GM12878 (cell line): Measurements from ENCODE around the gene SLC26A1. TPM values are rescaled to one million over a fixed set of nuclear protein-coding genes. Genes with fewer than 3 reads are reported as not detected.

Source experiments
- ATAC-seq: fragments of 200-7000 bp; cut with Tn5 transposase; 3 replicates; pipeline ENCODE4 v1.9.1; 2020; ENCODE audit warnings: mild to moderate bottlenecking, moderate library complexity
- BruUV-seq: library from RNA; stranded (reverse); fragments of 400-500 nt; replicated peaks from 2 replicates; lab custom pipeline; 2021; lab: Mats Ljungman, UMichigan
- CTCF ChIA-PET: fragments of 300-600 bp; sonication (Branson Sonifier 250); formaldehyde crosslinking; extraction: SDS; loops from one replicate; lab custom pipeline; 2021; ENCODE audit warnings: inconsistent platforms; lab: Yijun Ruan, JAX
- POLR2A ChIA-PET: fragments of 350-600 bp; formaldehyde crosslinking; extraction: SDS; loops from one replicate; lab custom pipeline; 2021; ENCODE audit warnings: inconsistent platforms; lab: Charles Lee
- RAD21 ChIA-PET: fragments of 300-600 bp; sonication (Branson Sonifier 250); formaldehyde crosslinking; loops from one replicate; lab custom pipeline; 2023; ENCODE audit warnings: antibody characterized with exemption; ENCODE audit not compliant: unreplicated experiment; lab: Charles Lee
- SMC1A ChIA-PET: fragments of 300-600 bp; sonication (Branson Sonifier 250); formaldehyde crosslinking; loops from one replicate; lab custom pipeline; 2023; ENCODE audit not compliant: unreplicated experiment, uncharacterized antibody; lab: Charles Lee
- DNase-seq: peaks from one replicate; pipeline ENCODE4 v3.0.0-alpha.2; 2011; ENCODE audit warnings: low read depth, low spot score
- FAIRE-seq: peaks from 3 replicates; lab custom pipeline; 2011; peaks lifted over from hg19 to GRCh38; lab: Jason Lieb, UNC
- H2AFZ ChIP-seq: 2 replicates; pipeline ENCODE4 v1.6.0; 2011; ENCODE audit warnings: low read depth, low read length, control low read depth; ENCODE audit not compliant: control insufficient read depth
- H3K27ac ChIP-seq: 2 replicates; pipeline ENCODE4 v1.5.1; 2011; ENCODE audit warnings: control low read depth; ENCODE audit not compliant: control insufficient read depth, insufficient read depth
- H3K27me3 ChIP-seq, 2 experiments: replicated peaks in 1 of 2; 2 replicates each; pipeline versions ENCODE4 v1.6.0 to v1.6.1; 2011; ENCODE audit warnings: low read length in 1 of 2; ENCODE audit not compliant: control insufficient read depth in 2 of 2, insufficient read depth in 2 of 2
- H3K36me3 ChIP-seq, 2 experiments: 2 replicates each; pipeline ENCODE4 v1.5.1; 2011; ENCODE audit warnings: low read length in 1 of 2; ENCODE audit not compliant: control insufficient read depth in 2 of 2, insufficient read depth in 2 of 2
- H3K4me1 ChIP-seq: 2 replicates; pipeline ENCODE4 v1.6.1; 2011; ENCODE audit warnings: mild to moderate bottlenecking, low read length, moderate library complexity, mixed read lengths; ENCODE audit not compliant: control insufficient read depth, insufficient read depth
- H3K4me2 ChIP-seq: 2 replicates; pipeline ENCODE4 v1.6.0; 2011; ENCODE audit warnings: control low read depth; ENCODE audit not compliant: control insufficient read depth, insufficient read depth
- H3K4me3 ChIP-seq: fragments of 200-600 bp; sonication (generic); 2 replicates; pipeline ENCODE4 v1.5.1; 2016
- H3K79me2 ChIP-seq: 2 replicates; pipeline ENCODE4 v1.6.0; 2011; ENCODE audit warnings: low read length; ENCODE audit not compliant: control insufficient read depth, insufficient read depth
- H3K9ac ChIP-seq: 2 replicates; pipeline ENCODE4 v1.8.0; 2011; ENCODE audit warnings: low read length, control low read depth, mixed read lengths; ENCODE audit not compliant: control insufficient read depth, insufficient read depth
- H3K9me3 ChIP-seq: replicated peaks from 3 replicates; pipeline ENCODE4 v1.5.1; 2011; ENCODE audit warnings: mild to moderate bottlenecking, low read length; ENCODE audit not compliant: control insufficient read depth, insufficient read depth
- H4K20me1 ChIP-seq: 2 replicates; pipeline ENCODE4 v1.6.0; 2011; ENCODE audit not compliant: control insufficient read depth, insufficient read depth
- BACH1 ChIP-seq: fragments of 450-650 bp; IDR thresholded peaks from 2 replicates; pipeline ENCODE4 v1.6.1; 2017; ENCODE audit warnings: mild to moderate bottlenecking, borderline replicate concordance
- BCL11A ChIP-seq: IDR thresholded peaks from 2 replicates; pipeline ENCODE4 v1.6.1; 2011; ENCODE audit warnings: low read depth, low read length
- CREB1 ChIP-seq: IDR thresholded peaks from 2 replicates; pipeline ENCODE4 v1.6.1; 2012; ENCODE audit warnings: low read depth, mild to moderate bottlenecking, inconsistent platforms
- EGR1 ChIP-seq, 2 experiments: IDR thresholded peaks; 1 replicate in 1 of 2; 2 replicates in 1 of 2; pipeline ENCODE4 v1.6.1; 2011 to 2012; ENCODE audit warnings: low read depth in 2 of 2, low read length in 2 of 2, borderline replicate concordance in 1 of 2, mild to moderate bottlenecking in 1 of 2, moderate library complexity in 1 of 2
- LARP7 ChIP-seq: fragments of 450-650 bp; IDR thresholded peaks from 2 replicates; pipeline ENCODE4 v1.6.1; 2017; ENCODE audit warnings: mild to moderate bottlenecking
- MTA3 ChIP-seq: IDR thresholded peaks from 2 replicates; pipeline ENCODE4 v1.6.1; 2012; ENCODE audit warnings: low read length, inconsistent platforms, borderline replicate concordance
- MYB ChIP-seq: fragments of 150-350 bp; IDR thresholded peaks from 2 replicates; pipeline ENCODE4 v1.6.1; 2014; ENCODE audit warnings: mild to moderate bottlenecking, low read depth, low read length, borderline replicate concordance
- PKNOX1 ChIP-seq: fragments of 450-650 bp; IDR thresholded peaks from 2 replicates; pipeline ENCODE4 v1.6.1; 2016; ENCODE audit warnings: mild to moderate bottlenecking
- RBBP5 ChIP-seq: fragments of 200-600 bp; sonication (generic); conservative IDR thresholded peaks from 2 replicates; pipeline ENCODE4 v1.6.1; 2016
- SIX5 ChIP-seq: IDR thresholded peaks from 2 replicates; pipeline ENCODE4 v1.6.1; 2011; ENCODE audit warnings: mild to moderate bottlenecking, low read depth, low read length, moderate library complexity; ENCODE audit not compliant: severe bottlenecking
- SRF ChIP-seq, 2 experiments: IDR thresholded peaks; 2 replicates each; pipeline ENCODE4 v1.6.1; 2011; ENCODE audit warnings: low read depth in 2 of 2, low read length in 2 of 2, mild to moderate bottlenecking in 1 of 2, moderate library complexity in 1 of 2
- SUPT20H ChIP-seq: IDR thresholded peaks from 2 replicates; pipeline ENCODE4 v1.6.1; 2011; ENCODE audit warnings: low read depth, mild to moderate bottlenecking, low read length, moderate library complexity, borderline replicate concordance; ENCODE audit not compliant: control insufficient read depth
- ZBED1 ChIP-seq: IDR thresholded peaks from 2 replicates; pipeline ENCODE4 v1.6.1; 2016; ENCODE audit warnings: borderline replicate concordance
- ZNF217 ChIP-seq: fragments of 450-650 bp; IDR thresholded peaks from 2 replicates; pipeline ENCODE4 v1.6.1; 2017; ENCODE audit warnings: antibody characterized with exemption, mild to moderate bottlenecking
- WGBS: methylation state at CpG from one replicate; pipeline ENCODE4 v1.1.6; 2016; ENCODE audit warnings: low lambda C conversion rate; ENCODE audit not compliant: insufficient replicate concordance, insufficient coverage; ENCODE audit errors: missing lambda C conversion rate; 5-methylcytosine and 5-hydroxymethylcytosine counted together
- in situ Hi-C: fragments of 300-500 bp; cut with MboI; formaldehyde crosslinking; loops from 9 replicates; pipeline ENCODE4 v1.14.3; 2018; ENCODE audit warnings: mixed read lengths
- intact Hi-C: fragments of 100-400 bp; cut with micrococcal nuclease; formaldehyde crosslinking; loops from one replicate; pipeline ENCODE4 v1.14.2; 2022; ENCODE audit not compliant: unreplicated experiment
- polyA plus RNA-seq, 11 experiments: library from polyadenylated mRNA; depleted of rRNA in 4 of 11; unstranded in 6 of 11; stranded (reverse) in 5 of 11; fragments of >200 nt; fragmentation: Nextera tagmentation in 4 of 11; fragmentation: Illumina TruSeq in 1 of 11; extraction: Ambion mirVana in 4 of 11; extraction: Trizol in 1 of 11; gene quantifications; 1 replicate in 1 of 11; 2 replicates in 10 of 11; pipeline versions ENCODE4 v1.2.1 to v1.2.3, GENCODE V29; 2011 to 2016; ENCODE audit warnings: inconsistent platforms in 2 of 11, missing spikeins in 2 of 11, low read depth in 1 of 11
- total RNA-seq, 4 experiments: library from RNA; depleted of rRNA in 3 of 4; stranded (reverse); fragments of >200 nt in 3 of 4; fragmentation: Illumina TruSeq in 1 of 4; extraction: Trizol in 1 of 4; gene quantifications; 2 replicates each; pipeline versions ENCODE4 v1.2.1 to v1.2.3, GENCODE V29; 2013 to 2021
- TF ChIP-seq, protein P1 (sequence below): fragments of 450-650 bp; IDR thresholded peaks from 2 replicates; pipeline ENCODE4 v1.6.1; 2017; ENCODE audit warnings: low read depth, mild to moderate bottlenecking, moderate library complexity
- TF ChIP-seq, protein P2 (sequence below): IDR thresholded peaks from 2 replicates; pipeline ENCODE4 v1.6.1; 2012; ENCODE audit warnings: low read depth, low read length, improper control_type of control experiment
- TF ChIP-seq, protein P3 (sequence below): fragments of 450-650 bp; formaldehyde crosslinking; IDR thresholded peaks from 2 replicates; pipeline ENCODE4 v1.4.0; 2022; ENCODE audit warnings: mild to moderate bottlenecking, moderate library complexity

The SLC26A1 gene
- total and polyA plus RNA-seq, 10 of the 15 experiments (the other 5 are each of a cell fraction or from before 2014, with no cell fraction given), result 0.05 to 0.96 (median 0.28) TPM; not detected in 5

- TF ChIP-seq EGR1 (IDR thresholded peaks at IDR 0.05; ENCODE audit: borderline replicate concordance in 1 of 2, low read depth in 2 of 2, low read length in 2 of 2), result no peak
Measured at GRCh38 chr4:1018147-1019020, 25.2 kb upstream of the SLC26A1 start (continued).

- DNase-seq (no peak), ATAC-seq (no peak), FAIRE-seq (no peak)
- Histone ChIP-seq H3K9ac (no peak overlapping the region), H4K20me1 (no peaks in the 10 kb centered on the region; the same call in 1 of the 2 replicates), H2AFZ (no peak overlapping the region), H3K4me2 (no peak overlapping the region), H3K4me3 (no peak overlapping the region), H3K27me3 (no peaks in the 10 kb centered on the region), H3K79me2 (no peaks in the 10 kb centered on the region), H3K27ac (no peak overlapping the region), H3K4me1 (peaks cover 11% of the 10 kb centered on the region), H3K36me3 (no peaks in the 10 kb centered on the region), H3K9me3 (no peaks in the 10 kb centered on the region)
- POLR2A ChIA-PET, result no interaction called here
- CTCF ChIA-PET, result no interaction called here
- RAD21 ChIA-PET, result no interaction called here
- BruUV-seq, result no TSS peak
- TF ChIP-seq MTA3 (no peak), BCL11A (no peak), ZNF217 (no peak), LARP7 (no peak), PKNOX1 (no peak), ZBED1 (no peak), SUPT20H (no peak), MYB (no peak), SIX5 (no peak), RBBP5 (no peak), BACH1 (no peak), CREB1 (no peak), SRF (IDR thresholded peaks at IDR 0.05; ENCODE audit: low read depth in 2 of 2, low read length in 2 of 2) (no peak)
- TF ChIP-seq, protein P1, sequence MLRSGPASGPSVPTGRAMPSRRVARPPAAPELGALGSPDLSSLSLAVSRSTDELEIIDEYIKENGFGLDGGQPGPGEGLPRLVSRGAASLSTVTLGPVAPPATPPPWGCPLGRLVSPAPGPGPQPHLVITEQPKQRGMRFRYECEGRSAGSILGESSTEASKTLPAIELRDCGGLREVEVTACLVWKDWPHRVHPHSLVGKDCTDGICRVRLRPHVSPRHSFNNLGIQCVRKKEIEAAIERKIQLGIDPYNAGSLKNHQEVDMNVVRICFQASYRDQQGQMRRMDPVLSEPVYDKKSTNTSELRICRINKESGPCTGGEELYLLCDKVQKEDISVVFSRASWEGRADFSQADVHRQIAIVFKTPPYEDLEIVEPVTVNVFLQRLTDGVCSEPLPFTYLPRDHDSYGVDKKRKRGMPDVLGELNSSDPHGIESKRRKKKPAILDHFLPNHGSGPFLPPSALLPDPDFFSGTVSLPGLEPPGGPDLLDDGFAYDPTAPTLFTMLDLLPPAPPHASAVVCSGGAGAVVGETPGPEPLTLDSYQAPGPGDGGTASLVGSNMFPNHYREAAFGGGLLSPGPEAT, result no peak
- TF ChIP-seq, protein P2, sequence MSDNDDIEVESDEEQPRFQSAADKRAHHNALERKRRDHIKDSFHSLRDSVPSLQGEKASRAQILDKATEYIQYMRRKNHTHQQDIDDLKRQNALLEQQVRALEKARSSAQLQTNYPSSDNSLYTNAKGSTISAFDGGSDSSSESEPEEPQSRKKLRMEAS, result no peak
- TF ChIP-seq, protein P3, sequence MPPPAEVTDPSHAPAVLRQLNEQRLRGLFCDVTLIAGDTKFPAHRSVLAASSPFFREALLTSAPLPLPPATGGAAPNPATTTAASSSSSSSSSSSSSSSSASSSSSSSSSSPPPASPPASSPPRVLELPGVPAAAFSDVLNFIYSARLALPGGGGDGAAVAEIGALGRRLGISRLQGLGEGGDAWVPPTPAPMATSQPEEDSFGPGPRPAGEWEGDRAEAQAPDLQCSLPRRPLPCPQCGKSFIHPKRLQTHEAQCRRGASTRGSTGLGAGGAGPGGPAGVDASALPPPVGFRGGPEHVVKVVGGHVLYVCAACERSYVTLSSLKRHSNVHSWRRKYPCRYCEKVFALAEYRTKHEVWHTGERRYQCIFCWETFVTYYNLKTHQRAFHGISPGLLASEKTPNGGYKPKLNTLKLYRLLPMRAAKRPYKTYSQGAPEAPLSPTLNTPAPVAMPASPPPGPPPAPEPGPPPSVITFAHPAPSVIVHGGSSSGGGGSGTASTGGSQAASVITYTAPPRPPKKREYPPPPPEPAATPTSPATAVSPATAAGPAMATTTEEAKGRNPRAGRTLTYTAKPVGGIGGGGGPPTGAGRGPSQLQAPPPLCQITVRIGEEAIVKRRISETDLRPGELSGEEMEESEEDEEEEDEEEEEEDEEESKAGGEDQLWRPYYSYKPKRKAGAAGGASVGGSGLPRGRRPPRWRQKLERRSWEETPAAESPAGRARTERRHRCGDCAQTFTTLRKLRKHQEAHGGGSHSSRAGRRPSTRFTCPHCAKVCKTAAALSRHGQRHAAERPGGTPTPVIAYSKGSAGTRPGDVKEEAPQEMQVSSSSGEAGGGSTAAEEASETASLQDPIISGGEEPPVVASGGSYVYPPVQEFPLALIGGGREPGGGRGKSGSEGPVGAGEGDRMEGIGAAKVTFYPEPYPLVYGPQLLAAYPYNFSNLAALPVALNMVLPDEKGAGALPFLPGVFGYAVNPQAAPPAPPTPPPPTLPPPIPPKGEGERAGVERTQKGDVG, result no peak
- 34% methylated on average over 13 of the region's 15 CpGs for WGBS
- in situ Hi-C loops (no loop called here), intact Hi-C loops (no loop called here)
- SMC1A ChIA-PET, result no interaction called here
Measured at GRCh38 chr4:1017706-1018105, 24.5 kb upstream of the SLC26A1 start.
